H9 (cell line): ENCODE results near the gene SMLR1. TPM values are rescaled to one million over a fixed set of nuclear protein-coding genes. Genes with fewer than 3 reads are reported as not detected.

Experiments
- DNase-seq: peaks from one replicate; pipeline ENCODE4 v3.0.0-alpha.2; 2017
- H2AFZ ChIP-seq: one replicate; pipeline ENCODE4 v1.6.1; 2013; ENCODE audit warnings: mild to moderate bottlenecking, low read length, control low read depth, moderate library complexity
- H2AK5ac ChIP-seq: 2 replicates; pipeline ENCODE4 v1.6.1; 2013; ENCODE audit warnings: low read length, control low read depth, mixed read lengths; ENCODE audit not compliant: insufficient read length
- H2BK120ac ChIP-seq: one replicate; pipeline ENCODE4 v1.6.1; 2013; ENCODE audit warnings: low read depth, mild to moderate bottlenecking, low read length, control low read depth, inconsistent platforms; ENCODE audit not compliant: poor library complexity, severe bottlenecking
- H2BK12ac ChIP-seq: 2 replicates; pipeline ENCODE4 v1.6.1; 2013; ENCODE audit warnings: low read length, control low read depth, mixed read lengths, low read depth; ENCODE audit not compliant: insufficient read length
- H2BK15ac ChIP-seq: 2 replicates; pipeline ENCODE4 v1.6.1; 2013; ENCODE audit warnings: low read depth, low read length, control low read depth
- H2BK20ac ChIP-seq: one replicate; pipeline ENCODE4 v1.6.1; 2013; ENCODE audit warnings: low read depth, mild to moderate bottlenecking, low read length, control low read depth, inconsistent platforms; ENCODE audit not compliant: poor library complexity, severe bottlenecking
- H2BK5ac ChIP-seq: 2 replicates; pipeline ENCODE4 v1.6.1; 2013; ENCODE audit warnings: low read length, control low read depth, mixed read lengths; ENCODE audit not compliant: insufficient read length
- H3K14ac ChIP-seq: 2 replicates; pipeline ENCODE4 v1.6.1; 2013; ENCODE audit warnings: low read length, control low read depth; ENCODE audit not compliant: insufficient read depth
- H3K18ac ChIP-seq: 2 replicates; pipeline ENCODE4 v1.6.1; 2013; ENCODE audit warnings: low read depth, mild to moderate bottlenecking, mixed read lengths, low read length, control low read depth; ENCODE audit not compliant: insufficient read length
- H3K23ac ChIP-seq: 2 replicates; pipeline ENCODE4 v1.6.1; 2013; ENCODE audit warnings: low read length, control low read depth, mixed read lengths, low read depth; ENCODE audit not compliant: insufficient read length
- H3K23me2 ChIP-seq: 2 replicates; pipeline ENCODE4 v1.6.1; 2013; ENCODE audit warnings: low read depth, mild to moderate bottlenecking, mixed read lengths, low read length, control low read depth; ENCODE audit not compliant: insufficient read length, poor library complexity, severe bottlenecking
- H3K27ac ChIP-seq: 2 replicates; pipeline ENCODE4 v1.5.1; 2013; ENCODE audit warnings: low read length, control low read depth, mixed read lengths, low read depth; ENCODE audit not compliant: insufficient read length
- H3K27me3 ChIP-seq: 2 replicates; pipeline ENCODE4 v1.6.1; 2013; ENCODE audit warnings: low read length, control low read depth, inconsistent platforms; ENCODE audit not compliant: insufficient read depth
- H3K4ac ChIP-seq: 2 replicates; pipeline ENCODE4 v1.6.1; 2013; ENCODE audit warnings: low read depth, mild to moderate bottlenecking, control low read depth, inconsistent platforms, low read length, moderate library complexity
- H3K4me1 ChIP-seq: 2 replicates; pipeline ENCODE4 v1.6.1; 2013; ENCODE audit warnings: low read length, control low read depth, inconsistent platforms; ENCODE audit not compliant: insufficient read depth
- H3K4me2 ChIP-seq: 2 replicates; pipeline ENCODE4 v1.6.1; 2013; ENCODE audit warnings: low read length, control low read depth, mixed read lengths; ENCODE audit not compliant: insufficient read length, insufficient read depth
- H3K56ac ChIP-seq: 2 replicates; pipeline ENCODE4 v1.6.1; 2013; ENCODE audit warnings: low read depth, mild to moderate bottlenecking, mixed read lengths, low read length, control low read depth; ENCODE audit not compliant: insufficient read length
- H3K79me1 ChIP-seq: 2 replicates; pipeline ENCODE4 v1.6.1; 2013; ENCODE audit warnings: low read depth, mild to moderate bottlenecking, moderate library complexity, low read length, control low read depth, inconsistent platforms; ENCODE audit not compliant: insufficient read depth, poor library complexity, severe bottlenecking
- H3K79me2 ChIP-seq: 2 replicates; pipeline ENCODE4 v1.6.1; 2013; ENCODE audit warnings: low read length, control low read depth, inconsistent platforms; ENCODE audit not compliant: insufficient read depth
- H3K9ac ChIP-seq: 2 replicates; pipeline ENCODE4 v1.6.1; 2013; ENCODE audit warnings: low read length, control low read depth, mixed read lengths; ENCODE audit not compliant: insufficient read length; ENCODE audit errors: extremely low read depth
- H3K9me3 ChIP-seq: one replicate; pipeline ENCODE4 v1.6.1; 2013; ENCODE audit warnings: low read depth, low read length, inconsistent platforms; ENCODE audit not compliant: control insufficient read depth
- H3T11ph ChIP-seq: one replicate; pipeline ENCODE4 v1.6.1; 2013; ENCODE audit warnings: mild to moderate bottlenecking, low read length, control low read depth, inconsistent platforms
- H4K20me1 ChIP-seq: one replicate; pipeline ENCODE4 v1.6.1; 2013; ENCODE audit not compliant: control insufficient read depth, insufficient read length, insufficient read depth
- H4K5ac ChIP-seq: 2 replicates; pipeline ENCODE4 v1.6.1; 2013; ENCODE audit warnings: low read depth, mild to moderate bottlenecking, mixed read lengths, low read length, control low read depth; ENCODE audit not compliant: insufficient read length
- H4K8ac ChIP-seq: replicated peaks from 2 replicates; pipeline ENCODE4 v1.6.1; 2013; ENCODE audit warnings: low read length, control low read depth, mixed read lengths, low read depth; ENCODE audit not compliant: insufficient read length
- H4K91ac ChIP-seq: 2 replicates; pipeline ENCODE4 v1.6.1; 2013; ENCODE audit warnings: low read depth, mild to moderate bottlenecking, moderate library complexity, mixed read lengths, low read length, control low read depth; ENCODE audit not compliant: insufficient read length
- H3K27ac Mint-ChIP-seq, 3 experiments: 2 replicates in 2 of 3; 3 replicates in 1 of 3; pipeline ENCODE4 v1.8.0; 2020 to 2021; ENCODE audit warnings: mixed read lengths in 3 of 3, mild to moderate bottlenecking in 1 of 3, moderate library complexity in 1 of 3
- H3K27me3 Mint-ChIP-seq: 2 replicates; pipeline ENCODE4 v1.8.0; 2021; ENCODE audit warnings: low read depth, mild to moderate bottlenecking, moderate library complexity, mixed read lengths
- H3K36me3 Mint-ChIP-seq, 3 experiments: 2 replicates in 2 of 3; 3 replicates in 1 of 3; pipeline ENCODE4 v1.8.0; 2020 to 2021; ENCODE audit warnings: low read depth in 3 of 3, mixed read lengths in 3 of 3; ENCODE audit not compliant: insufficient read depth in 1 of 3
- H3K4me1 Mint-ChIP-seq, 2 experiments: 2 replicates each; pipeline ENCODE4 v1.8.0; 2020; ENCODE audit warnings: mixed read lengths in 2 of 2
- H3K4me3 Mint-ChIP-seq, 2 experiments: 2 replicates in 1 of 2; 3 replicates in 1 of 2; pipeline ENCODE4 v1.8.0; 2020 to 2021; ENCODE audit warnings: mild to moderate bottlenecking in 2 of 2, mixed read lengths in 2 of 2, moderate library complexity in 1 of 2
- H3K9me3 Mint-ChIP-seq, 2 experiments: 2 replicates in 1 of 2; 3 replicates in 1 of 2; pipeline ENCODE4 v1.8.0; 2020; ENCODE audit warnings: mild to moderate bottlenecking in 2 of 2, mixed read lengths in 2 of 2, moderate library complexity in 1 of 2
- CTCF ChIP-seq: fragments of 200-600 bp; sonication (generic); conservative IDR thresholded peaks from 3 replicates; pipeline ENCODE4 v1.8.0; 2021; ENCODE audit warnings: antibody characterized with exemption, mild to moderate bottlenecking
- WGBS: extraction: QIAGEN DNeasy Blood & Tissue Kit; methylation state at CpG from one replicate; pipeline ENCODE4 v1.1.7; 2013; ENCODE audit warnings: missing lambda C conversion rate, low lambda C conversion rate, mixed read lengths; ENCODE audit not compliant: insufficient read length; ENCODE audit errors: extremely low coverage; 5-methylcytosine and 5-hydroxymethylcytosine counted together
- total RNA-seq: library from RNA; stranded (reverse); gene quantifications from 2 replicates; pipeline ENCODE4 v1.2.1, GENCODE V29; 2021

The SMLR1 gene
- total RNA-seq, 1 experiment from 2014 or later = not detected

- Histone ChIP-seq H4K91ac (no peak overlapping the region), H3K56ac (no peak overlapping the region), H3K18ac (no peak overlapping the region), H3K27me3 (no peaks in the 10 kb centered on the region), H2AFZ (no peak overlapping the region), H4K8ac (no peak overlapping the region), H3K23ac (no peak overlapping the region), H2BK15ac (no peak overlapping the region), H3K9ac (no peak overlapping the region), H2AK5ac (no peak overlapping the region), H3K14ac (no peak overlapping the region), H3K23me2 (no peaks in the 10 kb centered on the region), H3K9me3 (no peaks in the 10 kb centered on the region), H3K4ac (no peak overlapping the region), H3K79me1 (no peaks in the 10 kb centered on the region), H2BK20ac (no peak overlapping the region), H3K4me1 (0 out of 2 replicates have a peak, but pooled peaks cover 2% of the 10 kb centered on the region), H2BK12ac (no peak overlapping the region), H4K5ac (no peak overlapping the region), H2BK5ac (no peak overlapping the region), H3K4me2 (no peak overlapping the region), H4K20me1 (no peaks in the 10 kb centered on the region), H3K79me2 (no peaks in the 10 kb centered on the region), H3T11ph (no peak overlapping the region), H3K27ac (no peak overlapping the region), H2BK120ac (no peak overlapping the region)
- Mint-ChIP-seq H3K9me3 (no peaks in the 10 kb centered on the region; a peak in 1 of 5 replicates), H3K4me1 (peaks cover 8 to 12% of the 10 kb centered on the region in 2 experiments; a peak in 3 of 4 replicates), H3K4me3 (no peak overlapping the region), H3K27me3 (no peaks in the 10 kb centered on the region), H3K27ac (peak overlapping the region in 2 of 3 experiments; percentile 84 to 89; a peak in 3 of 7 replicates), H3K36me3 (no peaks in the 10 kb centered on the region; a peak in 1 of 7 replicates)
- TF ChIP-seq CTCF = no peak
- no peak for DNase-seq
- WGBS = no CpG with 5 or more reads among the region's 7 CpGs
Observed at GRCh38 chr6:130847001-130847910, 20.1 kb downstream of the SMLR1 start.
